Activated CD4-positive, alpha-beta T cell treated with anti-CD3 and anti-CD28 coated beads, Interleukin-2, Interleukin-6, amounts not matched to agents 100 ng/mL and 50 ng/mL, durations not matched to agents 16 hours and 8 hours (primary cell): Measurements from ENCODE around the gene GOLT1A.

Experiments
- DNase-seq: peaks from one replicate; pipeline ENCODE4 v3.0.0-alpha.2; 2020

The GOLT1A gene

DNA sequence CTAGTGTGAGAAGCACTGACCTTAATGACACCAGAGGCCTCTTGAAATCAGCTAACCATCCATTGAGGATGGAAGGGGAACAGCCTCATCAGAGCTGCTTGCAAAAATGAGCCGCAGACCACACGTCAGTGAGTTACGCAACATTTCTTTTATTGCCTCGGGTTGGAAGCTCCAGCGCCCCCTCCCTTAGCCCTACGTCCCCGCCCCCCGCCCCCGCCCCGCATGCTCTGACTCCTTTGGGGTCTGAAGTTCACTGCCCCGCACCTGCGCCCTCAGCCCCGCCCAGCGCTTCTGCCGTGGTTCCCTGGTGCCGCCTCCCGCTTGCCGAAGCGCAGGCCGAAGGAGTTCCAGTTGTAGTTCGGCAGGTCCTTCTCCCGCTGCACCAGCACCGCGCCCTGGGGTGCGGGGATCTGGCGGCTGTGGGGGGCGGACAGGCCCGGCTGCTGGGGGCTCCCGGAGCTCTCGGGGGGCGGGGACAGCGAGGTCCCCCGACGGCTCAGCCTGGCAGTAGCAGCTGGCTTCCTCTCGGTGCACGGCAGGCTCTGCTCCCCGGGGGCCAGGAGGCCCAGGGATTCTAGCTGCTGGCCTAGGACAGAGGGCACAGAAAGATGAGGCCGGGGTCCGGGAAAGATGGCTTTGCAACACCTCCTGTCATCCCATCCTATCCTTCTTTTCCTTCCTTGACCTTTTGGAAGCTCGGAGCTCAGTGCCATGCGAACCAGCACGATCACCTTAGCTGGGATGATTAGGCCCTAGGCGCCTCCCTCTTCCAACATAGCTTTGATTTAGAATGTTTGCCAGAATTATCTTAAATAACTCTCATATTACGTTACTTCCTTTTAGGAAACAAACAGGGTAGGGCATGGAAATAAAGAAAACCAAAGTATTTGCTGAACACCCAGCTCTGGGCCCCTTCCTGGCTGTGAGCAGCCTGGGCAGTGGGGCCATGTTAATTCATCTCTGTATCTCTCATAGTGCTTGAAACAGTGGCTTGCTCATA lies 23.3 kb downstream of the GOLT1A start:
- peak; percentile 13 for DNase-seq

DNA sequence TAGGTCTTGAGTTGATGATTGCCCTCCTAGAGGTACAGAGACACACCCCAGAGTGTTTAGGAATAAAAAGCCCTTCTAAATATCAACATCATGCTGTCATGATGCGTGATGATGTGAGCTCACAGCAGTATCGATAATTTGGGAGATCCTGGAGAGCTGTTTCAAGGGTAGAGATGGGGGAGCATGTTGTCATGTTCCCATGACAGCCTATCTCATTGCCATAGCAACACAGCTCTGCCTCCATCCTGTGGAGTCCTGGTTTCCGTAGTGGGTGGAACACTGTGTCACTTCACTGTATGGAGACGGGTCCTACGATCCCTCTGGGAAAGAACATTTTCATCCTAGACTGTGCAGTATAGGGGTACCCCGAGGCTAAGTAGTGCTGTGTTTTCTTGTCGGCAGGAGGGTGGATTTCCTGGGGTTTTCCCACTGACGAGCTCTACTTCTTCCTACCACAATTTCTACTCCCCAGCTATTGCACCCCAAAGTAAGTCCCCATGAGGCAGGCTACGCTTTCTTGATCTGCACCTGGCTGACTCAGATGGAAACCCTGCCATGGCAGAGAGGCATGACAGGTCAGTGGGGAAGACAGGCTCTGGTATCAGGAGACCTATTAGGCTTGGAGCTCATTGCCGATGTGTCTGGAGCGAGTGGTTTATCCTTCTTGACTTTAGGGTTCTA lies 24.7 kb downstream of the GOLT1A start:
- no peak for DNase-seq

DNA sequence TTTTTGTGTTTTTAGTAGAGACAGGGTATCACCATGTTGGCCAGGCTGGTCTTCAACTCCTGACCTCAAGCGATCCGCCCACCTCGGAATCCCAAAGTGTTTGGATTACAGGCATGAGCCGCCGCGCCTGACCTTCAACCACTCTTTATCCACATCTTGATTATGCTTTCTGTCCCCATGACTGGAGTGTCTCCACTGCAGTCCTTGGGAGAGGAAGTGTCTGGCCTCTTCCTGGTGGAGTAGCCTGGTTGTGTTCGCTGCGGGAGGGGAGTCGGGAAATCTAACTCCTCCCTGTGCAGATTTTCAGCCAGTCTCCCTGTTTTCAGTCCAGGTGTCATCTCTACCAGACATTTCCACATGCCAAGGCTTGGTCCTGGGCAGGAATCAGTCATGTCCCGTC lies 27.2 kb downstream of the GOLT1A start:
- DNase-seq, result no peak

DNA sequence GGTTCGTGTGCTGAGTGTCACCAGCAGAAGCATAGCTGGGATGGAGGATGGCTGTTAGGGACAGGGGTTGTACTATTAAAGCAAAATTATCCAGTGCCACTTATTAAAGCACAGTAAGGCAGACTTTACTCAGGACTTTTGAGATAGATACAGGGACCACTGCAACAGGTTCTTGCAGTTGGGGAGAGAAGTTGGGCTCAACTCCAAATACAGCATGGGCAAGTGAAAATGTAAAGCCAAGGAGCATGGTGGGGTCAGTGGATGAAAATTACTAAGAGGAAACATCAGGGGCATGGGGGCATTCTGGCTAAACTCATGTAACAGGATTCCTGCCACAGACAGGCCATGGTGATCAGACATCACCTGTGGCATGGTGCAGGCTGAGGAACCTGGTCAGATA lies 32.7 kb downstream of the GOLT1A start:
- DNase-seq, result no peak

DNA sequence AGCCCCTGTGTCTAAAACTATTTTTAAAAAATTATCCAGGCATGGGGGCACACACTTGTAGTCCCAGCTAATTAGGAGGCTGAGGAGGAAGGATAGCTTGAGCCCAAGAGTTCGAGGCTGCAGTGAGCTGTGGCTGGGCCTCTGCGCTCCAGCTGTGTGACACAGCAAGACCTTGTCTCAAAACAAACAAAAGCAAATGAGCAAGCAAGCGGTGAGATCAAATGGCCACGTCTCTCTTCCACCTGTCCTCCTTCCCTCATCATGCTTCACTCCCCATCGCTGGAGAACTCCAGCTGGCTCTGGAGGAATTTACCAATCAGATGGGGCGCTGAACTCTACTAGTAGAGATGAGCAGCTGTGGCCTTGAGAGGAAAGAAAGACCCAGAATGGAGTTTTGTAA lies 33.7 kb downstream of the GOLT1A start:
- DNase-seq, result no peak

DNA sequence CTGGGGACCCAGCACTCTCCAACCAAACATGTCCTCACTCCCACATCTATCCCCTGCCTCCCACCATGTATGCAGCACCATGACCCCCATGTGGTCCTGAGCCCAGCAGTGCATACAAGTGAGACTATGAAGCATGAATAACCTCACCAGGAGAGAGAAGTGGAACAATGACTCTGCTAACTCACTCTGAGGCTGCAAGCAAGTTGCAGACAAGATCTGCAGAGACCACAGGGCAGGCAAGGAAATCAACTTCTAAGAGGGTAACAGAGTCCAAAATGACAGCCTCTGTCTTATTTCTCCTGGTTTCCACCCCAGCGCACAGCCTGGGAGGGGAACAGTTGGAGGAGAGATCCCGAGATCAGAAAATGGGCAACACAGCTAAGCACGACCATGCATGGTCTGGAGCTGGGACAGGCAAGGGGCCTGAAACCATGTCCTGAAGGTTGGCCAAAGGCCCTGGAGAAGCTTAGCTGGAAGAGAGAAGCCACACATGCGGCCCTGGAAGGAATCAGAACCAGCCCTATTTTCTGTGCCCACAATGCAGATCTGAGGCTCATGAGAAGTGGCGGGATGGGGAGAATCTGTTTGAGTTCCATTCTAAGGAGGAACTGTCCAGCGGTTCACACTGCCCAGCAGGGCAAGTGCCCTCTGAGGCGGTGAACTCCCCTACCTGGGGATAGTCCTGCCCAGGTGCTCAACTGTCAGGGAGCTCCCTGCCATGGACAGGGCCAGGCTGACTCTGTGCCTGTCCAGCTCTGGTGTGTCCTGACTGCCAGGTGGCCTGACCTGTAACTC lies 35.1 kb downstream of the GOLT1A start:
- DNase-seq, result no peak

DNA sequence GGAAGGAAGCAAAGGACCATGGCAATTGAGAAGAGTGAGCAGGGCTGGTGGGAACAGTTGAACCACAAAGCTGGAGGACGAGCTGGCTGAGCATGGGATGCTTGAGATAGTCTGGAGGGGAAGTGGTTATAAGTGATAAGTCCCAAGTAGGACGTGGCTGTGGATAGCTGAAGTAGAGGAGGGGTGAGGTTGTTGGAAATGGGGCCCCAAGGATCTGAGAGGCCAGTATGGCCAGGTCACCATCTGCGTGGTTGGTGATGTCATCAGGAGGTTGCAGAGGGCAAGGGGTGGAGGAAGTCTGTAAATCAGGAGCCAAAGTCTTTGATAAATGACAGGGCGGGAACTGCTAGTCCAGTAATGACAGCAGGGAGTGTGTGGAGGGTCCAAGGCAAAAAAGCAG lies 36.7 kb downstream of the GOLT1A start:
- DNase-seq, result no peak

DNA sequence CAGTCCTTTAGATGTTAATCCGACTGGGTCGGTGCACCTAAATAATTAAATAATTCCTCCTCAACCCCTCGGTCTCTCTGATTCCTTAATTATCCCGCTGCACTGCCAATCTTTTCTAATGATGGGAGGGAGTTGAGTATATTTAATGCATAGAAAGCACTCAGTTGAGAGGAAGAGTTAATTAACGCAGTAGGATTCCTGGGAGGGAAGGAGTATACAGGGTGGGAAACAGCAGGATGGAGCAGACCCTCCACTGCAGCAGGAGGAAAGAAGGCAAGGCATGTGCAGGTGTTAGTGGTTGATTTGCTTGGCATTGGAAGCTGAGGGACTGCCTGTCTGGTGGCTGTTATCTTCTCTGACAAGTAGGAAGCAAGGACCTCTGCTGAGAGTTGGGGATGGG lies 37.7 kb downstream of the GOLT1A start:
- DNase-seq, result no peak

DNA sequence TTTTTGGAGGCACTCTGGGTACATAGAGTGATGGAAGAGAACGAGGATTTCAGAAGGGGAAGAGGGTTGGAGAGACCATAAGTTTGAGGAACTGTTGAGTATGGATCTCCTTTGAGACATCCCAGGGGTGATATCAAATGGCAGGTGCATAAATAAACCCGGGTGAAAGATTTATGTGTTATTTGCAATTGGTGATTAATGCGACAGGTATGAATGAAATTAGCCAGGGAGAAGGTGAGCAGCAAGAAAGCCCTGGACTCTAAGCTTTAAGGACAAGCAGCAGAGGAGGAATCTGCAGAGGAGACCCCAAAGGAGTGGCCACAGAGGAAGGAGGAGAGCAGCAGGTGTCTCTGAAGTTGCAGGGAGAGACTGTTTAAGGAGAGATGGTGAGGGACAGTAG lies 38.8 kb downstream of the GOLT1A start:
- DNase-seq, result no peak

DNA sequence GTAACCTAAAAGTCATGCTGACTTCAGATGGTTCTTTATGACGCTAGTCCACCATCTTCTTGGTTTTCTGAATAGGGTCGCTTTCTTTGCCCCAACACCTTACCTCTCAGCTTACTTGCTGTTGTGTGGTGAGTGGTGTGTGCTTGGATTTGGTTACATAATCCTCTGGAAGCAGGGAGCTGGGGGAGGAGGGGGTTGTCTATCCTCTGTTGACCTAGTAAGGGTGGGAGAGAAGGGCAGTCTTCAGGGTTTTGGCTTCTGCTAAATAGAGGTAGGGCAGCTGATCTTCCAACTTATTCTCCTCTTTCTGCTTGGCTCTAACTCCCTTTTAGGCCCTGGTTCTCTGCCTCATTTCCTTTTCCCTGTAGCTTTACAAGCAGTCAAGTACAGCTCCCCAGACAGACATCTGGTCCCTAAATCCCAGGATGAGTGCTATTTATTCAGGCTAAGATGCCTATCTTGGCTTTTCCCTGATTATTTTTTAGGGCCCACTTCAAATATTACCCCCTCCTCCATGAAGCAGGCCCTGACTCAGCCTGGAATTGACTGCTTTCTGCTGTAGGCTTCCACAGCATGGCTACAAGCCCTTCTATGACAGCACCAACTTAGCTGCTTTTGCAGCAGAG lies 41.3 kb downstream of the GOLT1A start:
- no peak for DNase-seq

DNA sequence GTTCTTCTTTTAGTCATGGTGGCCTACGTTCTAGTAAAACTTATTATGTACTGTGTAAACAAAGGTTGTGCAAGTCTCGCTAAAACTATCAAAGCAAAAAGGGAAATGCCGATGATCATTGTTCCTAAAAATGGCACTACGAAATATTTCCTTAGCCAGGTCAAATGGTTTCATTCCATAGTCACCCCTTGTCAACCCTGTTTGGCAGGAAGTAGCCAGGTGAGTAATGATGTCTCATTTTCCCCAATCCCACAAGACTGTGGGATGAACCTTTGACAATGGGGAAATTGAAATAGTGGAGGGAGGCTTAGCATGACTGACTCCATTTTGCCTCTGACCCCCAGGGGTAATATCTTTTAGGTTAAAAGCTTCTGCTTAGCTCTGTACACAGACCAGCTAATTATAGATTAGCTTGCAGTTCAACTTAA lies 42.0 kb downstream of the GOLT1A start:
- no peak for DNase-seq

DNA sequence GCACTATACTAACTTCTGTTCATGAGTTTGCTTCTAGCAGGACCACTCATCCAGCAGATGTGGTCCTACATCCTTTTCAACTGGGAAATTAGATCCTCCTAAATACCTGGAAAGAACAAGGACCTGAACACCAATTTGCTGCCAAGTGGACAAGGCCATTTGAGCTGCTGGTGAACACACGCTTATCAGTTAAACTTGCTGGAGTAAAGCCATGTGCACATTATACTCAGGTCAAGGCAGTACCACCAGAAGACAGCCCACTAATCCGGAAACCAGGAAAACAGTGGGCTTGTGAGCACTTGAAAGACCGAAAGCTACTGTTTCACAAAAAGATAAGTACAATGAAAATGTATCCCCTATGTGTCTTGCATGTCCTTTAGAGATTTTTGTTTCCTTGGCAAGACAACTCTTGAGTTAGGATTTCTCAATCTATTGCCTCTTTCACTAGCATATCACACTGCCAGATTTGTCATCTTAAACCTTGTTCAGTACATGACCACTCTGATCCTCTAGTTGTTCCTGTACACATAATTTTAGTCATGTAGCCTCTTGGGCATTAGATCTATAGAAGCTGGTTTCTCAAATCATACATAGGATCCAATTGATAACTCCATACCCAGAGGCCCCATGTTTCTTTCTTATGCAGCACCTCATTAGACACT lies 43.2 kb downstream of the GOLT1A start:
- DNase-seq, result no peak

DNA sequence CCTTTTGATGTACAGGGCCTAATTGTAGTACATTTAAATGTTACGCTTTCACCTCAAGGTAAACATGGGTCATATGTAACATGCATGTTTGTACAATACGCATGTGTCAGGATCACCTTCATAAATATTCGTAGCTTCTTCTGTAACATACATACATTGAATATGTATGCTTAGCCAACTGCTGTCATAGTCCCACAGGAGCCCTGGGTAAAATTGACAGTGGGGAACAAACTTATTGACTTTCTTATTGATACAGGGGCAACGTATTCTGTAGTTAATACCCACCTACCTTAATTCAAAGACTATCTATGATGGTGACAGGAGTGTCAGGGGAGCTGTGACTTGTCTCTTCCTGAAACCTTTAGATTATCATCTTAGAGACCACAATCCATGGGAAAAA lies 43.9 kb downstream of the GOLT1A start:
- no peak for DNase-seq

DNA sequence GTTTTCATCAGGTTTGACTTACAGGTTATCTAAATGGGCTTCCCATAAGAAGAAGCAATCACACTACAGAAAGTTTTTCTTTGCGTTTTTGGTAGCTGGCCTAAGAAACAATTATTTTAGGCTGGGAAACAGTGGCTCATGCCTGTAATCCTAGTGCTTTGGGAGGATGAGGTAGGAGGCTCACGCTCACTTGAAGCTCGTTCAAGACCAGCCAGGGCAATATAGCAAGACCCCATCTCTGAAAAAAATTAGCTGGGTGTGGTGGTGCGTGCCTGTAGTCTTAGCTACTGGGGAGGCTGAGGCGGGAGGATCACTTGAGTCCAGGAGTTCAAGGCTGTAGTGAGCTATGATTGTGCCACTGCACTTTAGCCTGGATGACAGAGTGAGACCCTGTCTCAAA lies 46.1 kb downstream of the GOLT1A start:
- DNase-seq, result no peak

DNA sequence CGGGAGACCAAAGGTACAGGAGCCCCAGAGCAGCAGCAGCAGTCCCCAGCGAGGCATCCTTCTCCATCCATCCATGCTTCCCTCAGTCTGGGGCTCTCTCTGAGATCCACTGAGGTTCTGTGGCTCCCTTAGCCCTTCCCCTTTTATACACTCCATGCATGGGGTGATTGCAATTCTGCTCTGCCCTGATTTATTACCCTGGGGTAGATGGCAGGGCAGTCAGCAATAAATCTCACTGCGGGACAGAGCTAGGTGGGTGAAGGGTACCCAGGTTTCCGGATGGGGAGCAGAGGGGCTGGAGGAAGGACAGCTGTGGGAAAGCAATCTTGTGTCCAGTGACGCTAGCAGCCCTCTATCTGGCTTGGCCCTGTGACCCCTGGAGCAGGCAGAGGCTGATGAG lies 47.6 kb downstream of the GOLT1A start, which contains the start of gene REN:
REN (minus strand) TSS at position 119 of the 400 bp plus-strand sequence; CDS start at position 75, 44 bp downstream.
- no peak for DNase-seq

DNA sequence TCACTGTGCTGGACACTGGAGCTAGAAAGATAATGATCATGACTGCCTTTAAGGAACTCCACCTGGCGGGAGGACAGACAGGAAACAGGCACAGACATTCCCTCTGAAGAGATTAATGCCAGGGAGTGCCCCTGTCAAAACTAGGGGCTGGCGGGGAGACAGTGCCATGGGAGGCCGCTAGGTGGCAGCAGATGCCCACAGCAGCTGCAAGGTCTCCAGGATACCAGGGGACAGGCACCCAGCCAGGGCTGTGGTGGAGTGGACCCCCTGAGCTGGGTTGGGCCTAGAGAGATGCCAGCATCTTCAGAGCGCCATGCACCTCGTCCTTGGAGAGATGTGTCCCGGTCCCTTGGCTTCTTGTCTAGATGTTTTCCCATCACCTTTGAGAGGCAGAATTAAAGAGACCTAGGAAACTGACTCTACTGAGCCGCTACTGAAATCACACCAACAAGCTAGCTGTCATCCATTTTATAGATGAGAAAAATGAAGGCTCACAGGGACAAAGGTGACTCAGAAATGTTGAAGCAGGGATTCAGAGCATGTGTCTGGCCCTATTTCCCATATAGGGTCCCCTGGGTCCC lies 51.2 kb downstream of the GOLT1A start:
- DNase-seq, result peak; percentile 81

DNA sequence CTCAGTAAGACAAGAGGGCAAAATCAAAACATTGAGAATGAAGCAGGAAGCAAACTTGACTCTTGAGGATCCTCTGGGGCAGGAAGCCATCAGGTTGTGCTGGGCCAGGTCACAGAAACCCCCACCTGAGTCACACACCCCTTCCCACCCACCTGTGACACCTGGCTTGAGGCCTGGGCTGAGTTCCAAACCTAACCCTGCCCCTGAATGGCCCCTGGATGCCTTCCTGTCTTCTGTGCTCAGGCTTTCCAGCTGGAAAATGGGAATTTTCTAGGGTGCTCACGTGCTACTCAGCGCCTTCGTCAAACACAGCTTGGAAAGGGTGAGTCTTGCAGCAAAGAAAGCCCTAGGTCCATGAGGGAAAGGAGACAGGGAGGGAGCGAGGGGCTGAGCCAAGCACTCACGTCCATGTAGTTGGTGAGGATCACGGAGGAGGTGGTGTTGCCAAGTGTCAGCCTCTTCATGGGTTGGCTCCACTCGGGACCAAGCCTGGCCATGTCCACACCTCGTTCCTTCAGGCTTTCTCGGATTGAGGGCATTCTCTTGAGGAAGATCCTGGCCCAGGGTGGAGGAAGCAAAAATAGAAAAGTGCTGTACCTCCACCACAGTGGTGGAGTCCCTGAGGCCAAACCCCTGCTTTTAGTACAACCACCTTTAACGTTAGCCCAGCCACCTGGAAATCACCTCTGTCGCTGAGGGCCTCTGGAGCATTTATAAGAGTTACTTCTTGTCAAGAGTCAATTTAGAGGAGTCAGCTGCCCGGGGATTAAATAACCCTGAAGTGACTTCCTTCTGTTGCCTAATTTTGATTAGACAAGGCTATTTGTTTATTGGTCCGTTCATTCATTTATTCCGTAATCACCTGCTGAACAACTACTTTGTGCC lies 51.9 kb downstream of the GOLT1A start:
- DNase-seq, result no peak

DNA sequence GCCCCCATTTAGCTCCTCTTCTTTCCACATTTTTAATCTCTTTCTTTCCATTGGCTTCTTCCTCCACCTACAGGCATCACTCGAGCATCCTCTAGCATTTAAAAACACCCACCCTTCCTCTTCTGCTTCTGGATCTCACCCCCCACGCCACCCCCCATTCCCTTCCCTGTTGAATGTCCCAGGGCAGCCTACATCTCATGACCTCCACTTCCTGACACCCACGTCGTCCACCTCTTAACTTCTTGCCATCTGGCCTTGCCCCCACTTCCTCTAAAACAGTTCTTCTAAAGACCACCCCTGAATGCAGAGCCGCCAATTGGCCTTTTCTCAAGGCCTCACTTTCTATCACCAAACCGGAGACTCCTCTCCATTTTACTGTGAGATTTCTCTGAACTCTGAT lies 55.8 kb downstream of the GOLT1A start:
- DNase-seq, result no peak

DNA sequence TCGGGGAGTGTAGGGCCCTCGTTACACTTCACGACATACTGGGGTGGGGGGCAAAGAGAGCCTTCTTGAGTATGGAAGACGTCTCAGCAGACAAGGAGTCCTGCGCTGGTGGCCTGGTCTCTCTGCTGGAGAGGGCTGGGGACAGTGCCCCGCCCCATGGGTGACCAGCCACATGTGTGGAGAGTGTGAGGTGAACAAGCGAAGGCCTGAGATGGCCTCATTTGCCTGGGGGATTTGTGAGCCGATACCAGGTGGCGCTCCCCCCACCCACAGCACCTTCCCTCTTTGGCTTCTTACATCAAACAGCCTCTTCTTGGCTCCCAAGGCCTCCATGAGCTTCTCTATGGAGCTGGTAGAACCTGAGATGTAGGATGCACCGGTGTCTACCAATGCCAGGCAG lies 57.9 kb downstream of the GOLT1A start:
- DNase-seq, result no peak

DNA sequence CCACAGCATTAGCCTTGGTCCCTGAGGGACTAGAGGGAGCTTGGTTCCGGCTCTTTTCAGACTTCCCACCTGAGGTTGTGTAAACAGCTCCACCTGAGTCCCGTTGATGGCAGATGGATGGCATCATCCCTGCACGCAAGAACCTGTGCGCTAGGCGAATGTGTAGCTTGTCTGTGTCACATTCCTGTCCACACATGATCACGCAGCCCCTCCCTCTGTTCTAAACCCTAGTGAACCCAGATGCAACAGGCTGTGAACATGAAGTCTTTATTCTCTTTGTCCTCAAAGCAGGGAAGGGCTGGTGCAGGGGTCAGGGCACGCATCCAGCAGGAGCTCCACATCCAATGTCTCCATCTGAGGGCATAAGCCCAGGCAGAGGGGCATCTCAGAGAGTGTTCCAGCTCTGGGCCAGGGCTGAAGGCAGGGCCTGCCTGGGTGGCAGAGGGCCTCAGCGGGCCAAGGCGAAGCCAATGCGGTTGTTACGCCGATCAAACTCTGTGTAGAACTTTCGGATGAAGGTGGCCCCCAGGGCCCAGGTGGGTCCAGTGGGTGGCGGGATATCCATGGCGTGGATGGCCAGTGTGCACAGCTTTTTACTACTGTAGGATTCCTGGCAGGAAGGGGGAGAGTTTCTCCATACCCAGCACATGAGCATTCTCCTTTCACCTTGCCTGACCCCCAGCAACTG lies 59.1 kb downstream of the GOLT1A start:
- DNase-seq, result no peak
